ENCODE measurements around the gene NXPH3. TPM values are rescaled to one million over a fixed set of nuclear protein-coding genes. Genes with fewer than 3 reads are reported as not detected.
A peak's percentile ranks its signal among the peaks of the same experiment; 100 is the strongest.

Gene NXPH3
- total and polyA plus RNA-seq, 10 of the 15 experiments (the other 5 are each of a cell fraction or from before 2014, with no cell fraction given) = 0.08 to 0.35 (median 0.12) TPM; not detected in 2

DNA sequence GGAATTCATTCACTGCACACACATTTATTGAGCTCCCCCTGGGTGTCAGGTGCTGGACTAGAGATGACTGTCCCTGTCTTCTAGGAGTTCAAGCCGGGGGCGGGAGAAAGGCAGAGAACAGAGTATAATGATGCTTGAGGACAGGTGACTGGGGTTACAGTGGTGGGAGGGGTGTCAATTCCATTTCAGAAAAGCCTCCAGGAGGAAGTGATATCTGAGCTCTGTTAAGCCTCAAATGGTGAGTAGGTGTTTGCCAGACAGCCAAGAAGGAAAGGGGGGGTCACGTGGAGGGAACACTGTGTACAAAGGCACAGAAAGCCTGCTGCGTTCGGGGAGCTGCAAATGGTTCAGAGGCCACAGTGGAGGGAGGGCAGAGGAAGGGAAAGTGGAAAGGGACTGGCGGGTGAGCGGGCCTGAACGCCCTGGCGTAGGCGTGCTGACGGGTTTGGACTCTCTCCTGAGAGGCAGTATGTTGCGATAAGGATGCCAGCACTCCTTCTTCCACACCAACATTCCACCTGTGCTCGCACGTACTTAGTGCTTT, 9.7 kb upstream of the NXPH3 start:
- RAD21 ChIA-PET (ENCODE audit: unreplicated experiment) = interaction anchor here (0.7 to 1.8 kb wide), 10 partner anchors 9 to 442 kb away, joined by 3 to 17 read pairs (median 4); partner anchors contain the start of gene SLC35B1
- no peaks in the 10 kb centered on the region for H3K9me3 ChIP-seq (replicated peaks; ENCODE audit: control insufficient read depth, insufficient read depth, low read length)
- H3K4me2 ChIP-seq (ENCODE audit: control insufficient read depth, insufficient read depth) = no peak overlapping the region
- H3K27ac ChIP-seq (ENCODE audit: control insufficient read depth, insufficient read depth) = no peak overlapping the region
- no peaks in the 10 kb centered on the region; a peak in 1 of 4 replicates for H3K27me3 ChIP-seq (replicated peaks in 1 of 2; ENCODE audit: control insufficient read depth in 2 of 2, insufficient read depth in 2 of 2, low read length in 1 of 2)
- POLR2A ChIA-PET = interaction anchor here (1.3 to 1.4 kb wide), 2 partner anchors 118 to 130 kb away, joined by 3 to 4 read pairs; no protein-coding TSS in a partner anchor
- H3K9ac ChIP-seq (ENCODE audit: control insufficient read depth, insufficient read depth, low read length) = no peak overlapping the region
- no peak overlapping the region for H3K4me3 ChIP-seq
- no TSS peak for BruUV-seq (replicated peaks)
- no peak overlapping the region for H2AFZ ChIP-seq (ENCODE audit: control insufficient read depth, low read depth, low read length)
- SMC1A ChIA-PET (ENCODE audit: uncharacterized antibody, unreplicated experiment) = interaction anchor here (0.7 to 8.5 kb wide), 8 partner anchors 8 to 528 kb away, joined by 3 to 121 read pairs (median 4); partner anchors contain the start of gene SLC35B1
- ATAC-seq (peak; percentile 3; the same call in 1 of the 3 replicates), DNase-seq (ENCODE audit: low read depth, low spot score) (no peak), FAIRE-seq (peak; percentile 84)
- WGBS (ENCODE audit: insufficient coverage, insufficient replicate concordance, low lambda C conversion rate, missing lambda C conversion rate) = 17% methylated on average over 12 of the region's 14 CpGs
- intact Hi-C loops (cut with micrococcal nuclease; ENCODE audit: unreplicated experiment) (loop anchor here (5.0 kb wide), 2 partner anchors 216 to 286 kb away; no protein-coding TSS in a partner anchor), in situ Hi-C loops (cut with MboI) (loop anchor here (10.0 kb wide), 1 partner anchor 279 kb away; the partner anchor contains the start of gene TAC4)
- no peaks in the 10 kb centered on the region for H4K20me1 ChIP-seq (ENCODE audit: control insufficient read depth, insufficient read depth)
- CTCF ChIA-PET = interaction anchor here (0.7 to 17.8 kb wide), 13 partner anchors 9 to 432 kb away, joined by 3 to 483 read pairs (median 3); partner anchors contain the start of genes PHB1 and SLC35B1
- no peaks in the 10 kb centered on the region for H3K79me2 ChIP-seq (ENCODE audit: control insufficient read depth, insufficient read depth, low read length)
- H3K36me3 ChIP-seq (ENCODE audit: control insufficient read depth in 2 of 2, insufficient read depth in 2 of 2, low read length in 1 of 2) = no peaks in the 10 kb centered on the region
- peaks cover 10% of the 10 kb centered on the region for H3K4me1 ChIP-seq (ENCODE audit: control insufficient read depth, insufficient read depth, low read length)
- TF ChIP-seq BACH1 (IDR thresholded peaks at IDR 0.05; ENCODE audit: borderline replicate concordance) (no peak), SKIL (IDR thresholded peaks at IDR 0.05; ENCODE audit: low read depth, poor library complexity, severe bottlenecking) (peak; percentile 25), GATAD2B (conservative IDR thresholded peaks at IDR 0.05; ENCODE audit: low read depth) (0 out of 2 replicates have a peak, but pooled peaks have one; percentile 30), NR2F1 (conservative IDR thresholded peaks at IDR 0.05) (peak; percentile 75), HDGF (IDR thresholded peaks at IDR 0.05) (peak; percentile 78; the same call in 1 of the 2 replicates), RAD21 (IDR thresholded peaks at IDR 0.05; ENCODE audit: insufficient read depth, low read depth, low read length) (no peak), MTA2 (IDR thresholded peaks at IDR 0.05; ENCODE audit: low read depth) (peak; percentile 72), IKZF2 (IDR thresholded peaks at IDR 0.05) (peak; percentile 83 to 84; a peak in 3 of 4 replicates), SMC3 (IDR thresholded peaks at IDR 0.05; ENCODE audit: borderline replicate concordance, low read length) (no peak), MLLT1 (IDR thresholded peaks at IDR 0.05) (0 out of 2 replicates have a peak, but pooled peaks have one; percentile 48), RCOR1 (conservative IDR thresholded peaks at IDR 0.05; ENCODE audit: low read depth, low read length) (no peak), BMI1 (IDR thresholded peaks at IDR 0.05; ENCODE audit: borderline replicate concordance) (peak; percentile 30; the same call in 1 of the 2 replicates), ZZZ3 (IDR thresholded peaks at IDR 0.05; ENCODE audit: control insufficient read depth, insufficient read length, low read depth) (no peak), MXI1 (IDR thresholded peaks at IDR 0.05; ENCODE audit: low read depth, low read length) (no peak), ATF7 (IDR thresholded peaks at IDR 0.05; ENCODE audit: low read depth) (peak; percentile 58), POU2F2 (IDR thresholded peaks at IDR 0.05; ENCODE audit: borderline replicate concordance, low read depth, low read length) (no peak), HDAC6 (IDR thresholded peaks at IDR 0.05; ENCODE audit: unreplicated experiment) (no peak), PAX5 (IDR thresholded peaks at IDR 0.05; ENCODE audit: borderline replicate concordance, low read depth, low read length) (no peak)
- TF ChIP-seq, protein P1, sequence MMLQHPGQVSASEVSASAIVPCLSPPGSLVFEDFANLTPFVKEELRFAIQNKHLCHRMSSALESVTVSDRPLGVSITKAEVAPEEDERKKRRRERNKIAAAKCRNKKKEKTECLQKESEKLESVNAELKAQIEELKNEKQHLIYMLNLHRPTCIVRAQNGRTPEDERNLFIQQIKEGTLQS (IDR thresholded peaks at IDR 0.05; ENCODE audit: borderline replicate concordance, extremely low read depth, low read depth, low read length) = no peak
- TF ChIP-seq, protein P2, sequence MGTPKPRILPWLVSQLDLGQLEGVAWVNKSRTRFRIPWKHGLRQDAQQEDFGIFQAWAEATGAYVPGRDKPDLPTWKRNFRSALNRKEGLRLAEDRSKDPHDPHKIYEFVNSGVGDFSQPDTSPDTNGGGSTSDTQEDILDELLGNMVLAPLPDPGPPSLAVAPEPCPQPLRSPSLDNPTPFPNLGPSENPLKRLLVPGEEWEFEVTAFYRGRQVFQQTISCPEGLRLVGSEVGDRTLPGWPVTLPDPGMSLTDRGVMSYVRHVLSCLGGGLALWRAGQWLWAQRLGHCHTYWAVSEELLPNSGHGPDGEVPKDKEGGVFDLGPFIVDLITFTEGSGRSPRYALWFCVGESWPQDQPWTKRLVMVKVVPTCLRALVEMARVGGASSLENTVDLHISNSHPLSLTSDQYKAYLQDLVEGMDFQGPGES (IDR thresholded peaks at IDR 0.05) = no peak

Measured in GM12878 (cell line).